HCT116 (cell line): ENCODE data around the gene NTRK3. TPM values are rescaled to one million over a fixed set of nuclear protein-coding genes. Genes with fewer than 3 reads are reported as not detected.

Experiments used
- ATAC-seq: fragments of 200-7000 bp; cut with Tn5 transposase; 2 replicates; pipeline ENCODE4 v1.9.1; 2020; ENCODE audit warnings: mild to moderate bottlenecking, moderate library complexity
- BruUV-seq: library from RNA; stranded (reverse); fragments of 400-500 nt; replicated peaks from 2 replicates; lab custom pipeline; 2021; lab: Mats Ljungman, UMichigan
- CTCF ChIA-PET: fragments of 300-600 bp; sonication (Branson Sonifier 250); formaldehyde crosslinking; loops from one replicate; lab custom pipeline; 2021; ENCODE audit warnings: antibody characterized with exemption; lab: Charles Lee
- POLR2A ChIA-PET: fragments of 300-600, 350-600 bp; sonication (Branson Sonifier 250); formaldehyde crosslinking; loops from one replicate; lab custom pipeline; 2021; ENCODE audit warnings: antibody characterized with exemption; lab: Charles Lee
- RAD21 ChIA-PET, 2 experiments: fragments of 300-600 bp; sonication (Branson Sonifier 250); formaldehyde crosslinking; loops; one replicate each; lab custom pipeline; 2023; ENCODE audit warnings: low total read pairs in 2 of 2; ENCODE audit not compliant: uncharacterized antibody in 2 of 2, unreplicated experiment in 2 of 2, low non-redundant PET in 1 of 2; lab: Charles Lee
- DNase-seq: peaks from one replicate; pipeline ENCODE4 v3.0.0-alpha.2; 2010; ENCODE audit warnings: low read depth, low spot score
- H2AFZ ChIP-seq: fragments of 200-600 bp; shearing (Covaris generic), sonication (generic); 2 replicates; pipeline ENCODE4 v1.6.1; 2017; ENCODE audit warnings: low read depth, mixed run types, mixed read lengths, antibody characterized with exemption, low read length; ENCODE audit not compliant: poor library complexity, severe bottlenecking
- H3K27ac ChIP-seq: 2 replicates; pipeline ENCODE4 v1.5.1; 2012; ENCODE audit warnings: low read depth, low read length
- H3K27me3 ChIP-seq: fragments of 200-600 bp; sonication (generic); 2 replicates; pipeline ENCODE4 v1.6.1; 2016; ENCODE audit warnings: mixed run types, low read length, mixed read lengths; ENCODE audit not compliant: insufficient read depth
- H3K36me3 ChIP-seq, 2 experiments: fragments of 200-500 bp in 1 of 2; fragments of 200-600 bp in 1 of 2; sonication (Bioruptor generic) in 1 of 2; sonication (generic) in 1 of 2; 2 replicates each; pipeline versions ENCODE4 v1.5.1 to v1.6.1; 2014 to 2016; ENCODE audit warnings: low read length in 2 of 2, inconsistent platforms in 1 of 2, mixed read lengths in 1 of 2, mixed run types in 1 of 2; ENCODE audit not compliant: insufficient read depth in 2 of 2, control insufficient read depth in 1 of 2
- H3K4me1 ChIP-seq, 2 experiments: fragments of 200-600 bp in 1 of 2; sonication (generic) in 1 of 2; 2 replicates each; pipeline versions ENCODE4 v1.5.1 to v1.6.1; 2012 to 2017; ENCODE audit warnings: low read length in 2 of 2, inconsistent platforms in 1 of 2, mild to moderate bottlenecking in 1 of 2, mixed read lengths in 1 of 2, mixed run types in 1 of 2, moderate library complexity in 1 of 2; ENCODE audit not compliant: insufficient read depth in 2 of 2, control insufficient read depth in 1 of 2
- H3K4me2 ChIP-seq: fragments of 200-600 bp; sonication (generic); 2 replicates; pipeline ENCODE4 v1.6.1; 2017; ENCODE audit warnings: mixed run types, low read length, mixed read lengths
- H3K4me3 ChIP-seq, 2 experiments: fragments of 200-600 bp in 1 of 2; sonication (generic) in 1 of 2; replicated peaks in 1 of 2; 2 replicates each; pipeline ENCODE4 v1.5.1; 2011 to 2016; ENCODE audit warnings: low read length in 2 of 2, control low read depth in 1 of 2, low read depth in 1 of 2, mild to moderate bottlenecking in 1 of 2, mixed read lengths in 1 of 2, mixed run types in 1 of 2
- H3K79me2 ChIP-seq: fragments of 200-600 bp; sonication (generic); 2 replicates; pipeline ENCODE4 v1.6.1; 2017; ENCODE audit warnings: mild to moderate bottlenecking, mixed run types, low read length, moderate library complexity, mixed read lengths; ENCODE audit not compliant: insufficient read depth
- H3K9ac ChIP-seq: fragments of 200-600 bp; sonication (generic); 2 replicates; pipeline ENCODE4 v1.6.1; 2016; ENCODE audit warnings: low read length, mixed read lengths
- H3K9me2 ChIP-seq: fragments of 200-600 bp; sonication (generic), shearing (Covaris generic); 2 replicates; pipeline ENCODE4 v1.6.1; 2017; ENCODE audit warnings: mixed run types, mild to moderate bottlenecking, moderate library complexity; ENCODE audit not compliant: insufficient read depth
- H3K9me3 ChIP-seq, 2 experiments: fragments of 200-500 bp in 1 of 2; fragments of 200-600 bp in 1 of 2; sonication (Bioruptor generic) in 1 of 2; sonication (generic) in 1 of 2; 2 replicates each; pipeline ENCODE4 v1.6.1; 2014 to 2017; ENCODE audit warnings: low read length in 2 of 2, mixed read lengths in 2 of 2, inconsistent platforms in 1 of 2, low read depth in 1 of 2, mild to moderate bottlenecking in 1 of 2, mixed run types in 1 of 2, moderate library complexity in 1 of 2; ENCODE audit not compliant: control insufficient read depth in 1 of 2, insufficient read depth in 1 of 2
- H4K20me1 ChIP-seq: fragments of 200-600 bp; sonication (generic), shearing (Covaris generic); 2 replicates; pipeline ENCODE4 v1.6.1; 2017; ENCODE audit warnings: mixed run types, mild to moderate bottlenecking, moderate library complexity; ENCODE audit not compliant: insufficient read depth
- CBX3 ChIP-seq: IDR thresholded peaks from 2 replicates; pipeline ENCODE4 v1.6.1; 2012; ENCODE audit warnings: low read depth
- ELF1 ChIP-seq: IDR thresholded peaks from 2 replicates; pipeline ENCODE4 v1.6.1; 2012; ENCODE audit warnings: low read depth, borderline replicate concordance
- FOSL1 ChIP-seq: IDR thresholded peaks from 2 replicates; pipeline ENCODE4 v1.6.1; 2012; ENCODE audit warnings: low read depth
- JUND ChIP-seq: IDR thresholded peaks from 2 replicates; pipeline ENCODE4 v1.6.1; 2012
- SIN3A ChIP-seq: IDR thresholded peaks from 2 replicates; pipeline ENCODE4 v1.6.1; 2012; ENCODE audit warnings: low read depth
- SRF ChIP-seq: IDR thresholded peaks from 2 replicates; pipeline ENCODE4 v1.6.1; 2012; ENCODE audit warnings: low read depth
- YY1 ChIP-seq: IDR thresholded peaks from 2 replicates; pipeline ENCODE4 v1.6.1; 2011; ENCODE audit warnings: low read length, low read depth, moderate library complexity, mild to moderate bottlenecking; ENCODE audit not compliant: insufficient replicate concordance; ENCODE audit errors: extremely low read depth
- ZFX ChIP-seq: fragments of 450-650 bp; IDR thresholded peaks from 2 replicates; pipeline ENCODE4 v1.6.1; 2017
- intact Hi-C: fragments of 100-400 bp; cut with micrococcal nuclease; formaldehyde crosslinking; loops from 2 replicates; pipeline ENCODE4 v1.10.0; 2022
- total RNA-seq: library from RNA; stranded (reverse); gene quantifications from one replicate; pipeline ENCODE4 v1.2.1, GENCODE V29; 2021; ENCODE audit not compliant: unreplicated experiment
- TF ChIP-seq, protein P1 (sequence below): IDR thresholded peaks from 2 replicates; pipeline ENCODE4 v1.6.1; 2012; ENCODE audit warnings: low read depth
- TF ChIP-seq, protein P2 (sequence below): IDR thresholded peaks from 2 replicates; pipeline ENCODE4 v1.6.1; 2012

Gene NTRK3
- total RNA-seq, 1 experiment from 2014 or later, result not detected

DNA sequence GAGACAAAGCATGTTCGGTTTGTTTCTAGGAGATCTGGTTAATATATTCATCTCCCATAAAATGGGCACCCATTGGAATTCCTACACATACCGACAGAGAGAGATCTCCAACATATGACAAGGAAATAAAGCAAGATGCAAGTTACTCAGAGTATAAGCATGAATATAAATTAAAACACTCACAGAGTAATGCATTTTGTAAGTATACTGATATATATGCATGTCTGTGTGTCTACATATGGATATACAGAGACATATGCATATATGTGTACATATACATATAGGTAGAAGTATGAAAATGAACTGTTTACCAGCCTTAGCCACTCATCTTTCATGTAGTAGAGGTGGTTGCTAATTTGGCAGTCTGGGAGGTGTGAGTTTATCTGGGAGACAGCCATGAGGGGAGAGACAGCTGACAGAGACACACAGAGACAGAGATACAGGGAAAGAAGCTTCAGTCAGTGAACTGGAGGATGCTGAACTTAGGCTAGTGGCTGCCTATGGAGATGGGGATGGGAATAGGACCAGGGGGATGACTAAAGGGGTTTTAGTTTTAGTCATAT, 134.5 kb downstream of the NTRK3 start:
- RAD21 ChIA-PET, result no interaction called here
- CTCF ChIA-PET, result no interaction called here
- Histone ChIP-seq H3K9me3 (no peaks in the 10 kb centered on the region), H3K27ac (no peak overlapping the region), H3K4me1 (no peaks in the 10 kb centered on the region), H2AFZ (no peak overlapping the region), H3K9ac (no peak overlapping the region), H4K20me1 (no peaks in the 10 kb centered on the region), H3K27me3 (0 out of 2 replicates have a peak, but pooled peaks cover 4% of the 10 kb centered on the region), H3K79me2 (no peaks in the 10 kb centered on the region), H3K36me3 (no peaks in the 10 kb centered on the region), H3K4me2 (no peak overlapping the region), H3K4me3 (no peak overlapping the region), H3K9me2 (no peaks in the 10 kb centered on the region)
- no peak for TF ChIP-seq SRF
- no peak for TF ChIP-seq ELF1
- no peak for TF ChIP-seq YY1
- no peak for TF ChIP-seq ZFX
- TF ChIP-seq SIN3A, result no peak
- TF ChIP-seq, protein P1, sequence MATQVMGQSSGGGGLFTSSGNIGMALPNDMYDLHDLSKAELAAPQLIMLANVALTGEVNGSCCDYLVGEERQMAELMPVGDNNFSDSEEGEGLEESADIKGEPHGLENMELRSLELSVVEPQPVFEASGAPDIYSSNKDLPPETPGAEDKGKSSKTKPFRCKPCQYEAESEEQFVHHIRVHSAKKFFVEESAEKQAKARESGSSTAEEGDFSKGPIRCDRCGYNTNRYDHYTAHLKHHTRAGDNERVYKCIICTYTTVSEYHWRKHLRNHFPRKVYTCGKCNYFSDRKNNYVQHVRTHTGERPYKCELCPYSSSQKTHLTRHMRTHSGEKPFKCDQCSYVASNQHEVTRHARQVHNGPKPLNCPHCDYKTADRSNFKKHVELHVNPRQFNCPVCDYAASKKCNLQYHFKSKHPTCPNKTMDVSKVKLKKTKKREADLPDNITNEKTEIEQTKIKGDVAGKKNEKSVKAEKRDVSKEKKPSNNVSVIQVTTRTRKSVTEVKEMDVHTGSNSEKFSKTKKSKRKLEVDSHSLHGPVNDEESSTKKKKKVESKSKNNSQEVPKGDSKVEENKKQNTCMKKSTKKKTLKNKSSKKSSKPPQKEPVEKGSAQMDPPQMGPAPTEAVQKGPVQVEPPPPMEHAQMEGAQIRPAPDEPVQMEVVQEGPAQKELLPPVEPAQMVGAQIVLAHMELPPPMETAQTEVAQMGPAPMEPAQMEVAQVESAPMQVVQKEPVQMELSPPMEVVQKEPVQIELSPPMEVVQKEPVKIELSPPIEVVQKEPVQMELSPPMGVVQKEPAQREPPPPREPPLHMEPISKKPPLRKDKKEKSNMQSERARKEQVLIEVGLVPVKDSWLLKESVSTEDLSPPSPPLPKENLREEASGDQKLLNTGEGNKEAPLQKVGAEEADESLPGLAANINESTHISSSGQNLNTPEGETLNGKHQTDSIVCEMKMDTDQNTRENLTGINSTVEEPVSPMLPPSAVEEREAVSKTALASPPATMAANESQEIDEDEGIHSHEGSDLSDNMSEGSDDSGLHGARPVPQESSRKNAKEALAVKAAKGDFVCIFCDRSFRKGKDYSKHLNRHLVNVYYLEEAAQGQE, result no peak
- no peak for TF ChIP-seq JUND
- TF ChIP-seq CBX3, result no peak
- TF ChIP-seq, protein P2, sequence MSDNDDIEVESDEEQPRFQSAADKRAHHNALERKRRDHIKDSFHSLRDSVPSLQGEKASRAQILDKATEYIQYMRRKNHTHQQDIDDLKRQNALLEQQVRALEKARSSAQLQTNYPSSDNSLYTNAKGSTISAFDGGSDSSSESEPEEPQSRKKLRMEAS, result no peak
- no peak for TF ChIP-seq FOSL1
- POLR2A ChIA-PET, result no interaction called here
- BruUV-seq, result no TSS peak
- DNase-seq, result no peak
- intact Hi-C loops, result no loop called here
- ATAC-seq, result no peak
